ENCODE data around the gene NXPE1.

Gene NXPE1

GRCh38 chr11:114562166-114562916 lies 2.7 kb upstream of the NXPE1 start:
- no peak for DNase-seq

DNA sequence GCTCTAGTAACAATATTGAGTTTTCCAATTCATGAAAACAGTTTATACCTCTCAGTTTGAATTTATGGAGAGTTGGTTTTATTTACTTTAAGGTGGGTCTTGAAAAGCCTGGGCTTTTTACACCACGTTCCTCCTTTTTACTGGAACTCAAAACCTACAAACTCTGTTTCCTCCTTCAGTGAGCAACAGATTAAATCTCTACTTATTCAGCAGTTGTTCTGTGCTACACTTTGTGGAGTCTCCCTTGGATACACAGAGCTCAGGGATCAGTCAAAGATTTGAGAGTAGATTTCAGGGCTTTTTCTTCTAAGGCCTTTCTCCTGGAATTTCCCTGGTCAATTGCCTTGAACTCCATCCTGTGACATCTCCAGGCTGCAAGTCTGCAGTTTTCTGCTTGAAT lies 3.5 kb downstream of the NXPE1 start:
- DNase-seq = no peak

DNA sequence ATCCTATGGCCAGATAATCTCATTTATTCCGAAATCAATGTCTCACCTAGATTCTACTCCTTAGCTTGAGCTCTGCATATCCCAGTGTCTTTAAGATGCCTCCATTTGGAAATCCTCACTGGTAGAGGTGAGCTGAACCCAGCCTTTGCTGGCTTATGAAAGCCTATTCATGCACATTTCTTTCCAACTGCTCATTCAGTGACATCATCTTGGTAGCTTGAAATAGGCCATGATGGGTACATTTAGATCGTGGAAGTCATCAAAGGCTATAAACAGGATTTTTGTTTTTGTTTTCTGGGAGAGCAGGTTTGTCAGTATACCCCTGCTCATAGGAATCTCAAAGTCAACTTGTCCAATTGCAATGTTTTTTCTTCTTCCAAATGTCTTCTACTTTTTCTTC lies 6.0 kb downstream of the NXPE1 start:
- DNase-seq = no peak

- DNase-seq = no peak
Measured at GRCh38 chr11:114551060-114551459, 8.6 kb downstream of the NXPE1 start.

DNA sequence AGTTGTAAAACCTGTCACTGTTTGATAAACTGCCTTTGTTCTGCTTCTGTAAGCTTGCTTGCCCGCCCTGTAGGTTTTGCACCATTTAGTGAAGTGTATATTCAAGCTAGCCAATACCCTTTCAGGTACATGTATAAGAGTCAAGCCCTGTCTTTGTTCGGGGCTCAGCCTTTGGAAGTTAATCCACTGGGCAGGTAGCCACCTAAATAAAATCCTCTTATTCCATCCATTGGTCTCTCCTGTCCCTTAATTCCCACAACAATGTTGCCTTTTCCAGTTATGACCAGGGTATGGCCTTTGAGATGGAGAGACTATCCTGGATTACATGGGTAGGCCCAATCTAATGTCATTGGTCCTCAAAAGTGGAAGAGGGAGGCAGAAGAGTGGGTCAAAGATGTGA lies 34.0 kb downstream of the NXPE1 start:
- DNase-seq = no peak

GRCh38 chr11:114524122-114524521 lies 35.6 kb downstream of the NXPE1 start:
- no peak for DNase-seq

GRCh38 chr11:114522818-114523217 lies 36.9 kb downstream of the NXPE1 start:
- no peak for DNase-seq

DNA sequence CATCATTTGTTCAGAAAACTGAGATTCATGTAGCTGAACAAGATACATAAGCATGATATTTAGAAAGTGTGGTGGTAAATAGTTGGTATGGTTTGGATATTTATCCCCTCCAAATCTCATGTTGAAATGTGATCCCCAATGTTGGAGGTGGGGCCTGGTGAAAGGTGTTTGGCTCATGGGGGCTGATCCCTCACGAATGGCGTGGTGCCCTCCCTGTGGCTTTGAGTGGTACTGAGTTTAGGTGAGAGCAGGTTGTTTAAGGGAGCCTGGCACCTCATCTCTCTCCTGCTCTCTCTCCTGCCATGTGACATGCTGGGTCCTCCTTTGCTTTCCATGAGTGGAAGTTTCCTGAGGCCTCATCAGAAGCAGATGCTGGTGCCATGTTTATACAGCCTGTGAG lies 48.1 kb downstream of the NXPE1 start:
- no peak for DNase-seq

- no peak for DNase-seq
Measured at GRCh38 chr11:114511079-114511478, 48.6 kb downstream of the NXPE1 start.

DNA sequence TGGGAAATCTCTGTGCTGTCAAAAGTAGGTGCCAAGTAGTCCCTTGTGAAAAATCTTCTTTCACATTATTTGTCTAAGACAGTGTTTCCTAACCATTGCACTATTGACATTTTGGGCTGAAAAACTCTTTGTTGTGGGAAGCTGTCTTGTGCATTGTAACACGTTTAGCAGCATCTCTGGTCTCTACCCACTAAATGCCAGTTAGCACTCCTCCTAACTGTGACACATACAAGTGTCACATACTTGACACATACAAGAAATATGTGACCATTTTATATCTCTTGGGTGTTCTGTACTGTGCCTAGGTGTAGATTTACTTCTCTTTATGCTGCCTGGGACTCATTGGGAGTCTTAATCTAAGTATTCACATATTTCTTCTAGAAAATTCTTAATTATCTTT lies 57.8 kb downstream of the NXPE1 start:
- DNase-seq = no peak

GRCh38 chr11:114499756-114500155 lies 59.9 kb downstream of the NXPE1 start:
- DNase-seq = no peak

- no peak for DNase-seq
Measured at GRCh38 chr11:114496915-114497314, 62.8 kb downstream of the NXPE1 start.

- no peak for DNase-seq
Measured at GRCh38 chr11:114483929-114484328, 75.8 kb downstream of the NXPE1 start.

GRCh38 chr11:114482114-114482513 lies 77.6 kb downstream of the NXPE1 start:
- DNase-seq = no peak

GRCh38 chr11:114479331-114479730 lies 80.3 kb downstream of the NXPE1 start:
- no peak for DNase-seq

DNA sequence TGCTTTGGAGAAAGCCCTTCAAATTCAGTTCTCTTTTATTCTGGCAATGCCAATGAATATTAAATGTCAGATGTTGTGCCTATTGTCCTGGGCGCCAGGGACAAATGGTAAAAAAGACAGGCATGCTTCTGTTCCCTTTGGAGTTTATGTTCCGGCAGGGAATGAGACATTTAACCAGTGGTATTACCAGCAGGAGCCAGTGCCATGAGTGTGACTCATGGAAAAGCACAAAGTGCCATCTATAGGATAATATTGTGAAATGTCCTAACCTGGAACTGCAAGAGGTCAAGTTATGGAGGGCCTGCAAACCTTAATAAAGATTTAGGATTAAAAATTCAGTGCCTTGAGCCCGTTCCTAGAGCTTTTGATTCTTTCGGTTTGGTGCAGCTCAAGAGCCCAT lies 80.9 kb downstream of the NXPE1 start:
- DNase-seq = no peak

DNA sequence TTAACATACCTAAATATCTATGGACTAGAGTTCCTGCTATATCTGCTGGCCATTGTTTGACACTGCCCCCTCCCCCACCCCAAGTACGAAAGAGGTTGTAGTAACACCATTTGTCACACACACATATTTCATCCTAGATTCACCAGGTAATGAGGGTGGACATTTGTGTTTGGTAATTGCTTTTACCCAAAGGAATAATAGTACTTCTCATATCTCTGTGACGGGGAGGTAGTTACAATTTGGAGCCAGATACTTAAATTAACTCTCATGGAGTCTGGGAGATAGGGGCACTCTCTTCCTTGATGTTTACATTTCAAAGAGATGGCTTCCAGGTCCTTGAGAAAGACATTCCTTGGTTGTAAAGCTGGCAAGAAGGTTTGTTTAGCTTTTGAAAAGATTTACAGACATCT lies 81.7 kb downstream of the NXPE1 start:
- no peak for DNase-seq

DNA sequence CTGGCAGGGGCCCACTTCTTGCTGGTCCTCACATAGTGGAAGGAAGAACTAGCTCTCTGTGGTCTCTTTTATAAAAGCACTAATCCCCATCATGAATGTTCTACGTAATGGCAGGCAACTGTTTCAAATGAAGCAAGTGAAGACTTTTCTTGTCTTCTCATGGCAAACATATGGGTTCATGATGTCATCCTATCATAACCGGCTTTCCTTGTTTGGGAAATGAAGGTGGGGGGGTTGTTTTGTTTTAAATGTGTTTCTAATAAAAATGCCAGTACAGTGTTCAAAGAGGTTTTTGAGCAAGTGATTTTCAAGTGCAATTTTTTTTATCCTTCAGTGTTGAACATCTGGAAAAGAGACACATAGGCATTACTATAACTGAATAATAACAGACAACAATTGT lies 87.0 kb downstream of the NXPE1 start:
- no peak for DNase-seq
